HG02938 (cell line): ENCODE data around the gene CRIM1.

Experiments used
- ATAC-seq: cut with Tn5 transposase; IDR thresholded peaks from one replicate; pipeline ENCODE4 v1.9.1; 2021; ENCODE audit warnings: mild to moderate bottlenecking, moderate library complexity; ENCODE audit not compliant: unreplicated experiment

CRIM1 gene

GRCh38 chr2:36507408-36507812 is 151.8 kb downstream of the CRIM1 start:
- peak; percentile 89 for ATAC-seq

- no peak for ATAC-seq
These were observed 153.5 kb downstream of the CRIM1 start for GRCh38 chr2:36509075-36509474.

GRCh38 chr2:36511858-36512603 is 156.5 kb downstream of the CRIM1 start:
- ATAC-seq, result no peak

GRCh38 chr2:36512705-36513104 is 157.1 kb downstream of the CRIM1 start:
- no peak for ATAC-seq

- ATAC-seq, result no peak
These were observed 158.1 kb downstream of the CRIM1 start for GRCh38 chr2:36513661-36514060.

- ATAC-seq, result no peak
These were observed 160.0 kb downstream of the CRIM1 start for GRCh38 chr2:36515538-36515937.

- no peak for ATAC-seq
These were observed 160.7 kb downstream of the CRIM1 start for GRCh38 chr2:36516136-36516870.

GRCh38 chr2:36520431-36520830 is 164.9 kb downstream of the CRIM1 start:
- ATAC-seq, result no peak

- ATAC-seq, result no peak
These were observed 167.6 kb downstream of the CRIM1 start for GRCh38 chr2:36523153-36523552.

GRCh38 chr2:36525245-36525644 is 169.7 kb downstream of the CRIM1 start:
- no peak for ATAC-seq

GRCh38 chr2:36526226-36526625 is 170.6 kb downstream of the CRIM1 start:
- no peak for ATAC-seq

- ATAC-seq, result peak; percentile 78
These were observed 172.7 kb downstream of the CRIM1 start for GRCh38 chr2:36528274-36528673.

GRCh38 chr2:36528766-36529392 is 173.3 kb downstream of the CRIM1 start:
- ATAC-seq, result no peak

- peak; percentile 73 for ATAC-seq
These were observed 174.8 kb downstream of the CRIM1 start for GRCh38 chr2:36530178-36530982.

- no peak for ATAC-seq
These were observed 175.4 kb downstream of the CRIM1 start for GRCh38 chr2:36530983-36531354.

GRCh38 chr2:36534275-36534799 is 178.8 kb downstream of the CRIM1 start:
- no peak for ATAC-seq

GRCh38 chr2:36535099-36535498 is 179.5 kb downstream of the CRIM1 start:
- ATAC-seq, result no peak

GRCh38 chr2:36536776-36537175 is 181.2 kb downstream of the CRIM1 start:
- ATAC-seq, result no peak

- ATAC-seq, result no peak
These were observed 182.8 kb downstream of the CRIM1 start for GRCh38 chr2:36538335-36538734.

GRCh38 chr2:36539631-36540030 is 184.1 kb downstream of the CRIM1 start:
- ATAC-seq, result peak; percentile 85
